MM.1S (cell line): ENCODE measurements around the gene BRIP1.

Experiments used
- EZH2 ChIP-seq: fragments of 300-600 bp; sonication (generic); optimal IDR thresholded peaks from 2 replicates; pipeline ENCODE3; 2017; ENCODE audit warnings: low read depth, mild to moderate bottlenecking, antibody characterized with exemption, low read length, mixed read lengths
- EZH2phosphoT487 ChIP-seq: fragments of 300-600 bp; sonication (generic); IDR thresholded peaks from 2 replicates; pipeline ENCODE4 v1.6.1; 2018; ENCODE audit warnings: antibody characterized with exemption, low read length
- TF ChIP-seq, protein P1 (sequence below): fragments of 300-600 bp; sonication (generic); IDR thresholded peaks from 2 replicates; pipeline ENCODE4 v1.5.1; 2016; ENCODE audit warnings: antibody characterized with exemption, low read length, mixed read lengths

- TF ChIP-seq, protein P1, sequence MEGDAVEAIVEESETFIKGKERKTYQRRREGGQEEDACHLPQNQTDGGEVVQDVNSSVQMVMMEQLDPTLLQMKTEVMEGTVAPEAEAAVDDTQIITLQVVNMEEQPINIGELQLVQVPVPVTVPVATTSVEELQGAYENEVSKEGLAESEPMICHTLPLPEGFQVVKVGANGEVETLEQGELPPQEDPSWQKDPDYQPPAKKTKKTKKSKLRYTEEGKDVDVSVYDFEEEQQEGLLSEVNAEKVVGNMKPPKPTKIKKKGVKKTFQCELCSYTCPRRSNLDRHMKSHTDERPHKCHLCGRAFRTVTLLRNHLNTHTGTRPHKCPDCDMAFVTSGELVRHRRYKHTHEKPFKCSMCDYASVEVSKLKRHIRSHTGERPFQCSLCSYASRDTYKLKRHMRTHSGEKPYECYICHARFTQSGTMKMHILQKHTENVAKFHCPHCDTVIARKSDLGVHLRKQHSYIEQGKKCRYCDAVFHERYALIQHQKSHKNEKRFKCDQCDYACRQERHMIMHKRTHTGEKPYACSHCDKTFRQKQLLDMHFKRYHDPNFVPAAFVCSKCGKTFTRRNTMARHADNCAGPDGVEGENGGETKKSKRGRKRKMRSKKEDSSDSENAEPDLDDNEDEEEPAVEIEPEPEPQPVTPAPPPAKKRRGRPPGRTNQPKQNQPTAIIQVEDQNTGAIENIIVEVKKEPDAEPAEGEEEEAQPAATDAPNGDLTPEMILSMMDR: no peak
- TF ChIP-seq EZH2: no peak
- no peak for TF ChIP-seq EZH2phosphoT487
These were observed 92.4 kb downstream of the BRIP1 start for GRCh38 chr17:61770752-61771533.
